Loucy (cell line): Measurements from ENCODE around the gene MSN.
"Not testable (repeated sequence)": the region's sequence is repeated elsewhere in the genome, so short reads cannot be mapped to it uniquely, and the experiment has no call there.

Experiments used
- H2AFZ ChIP-seq: fragments of 200-600 bp; sonication (generic); 2 replicates; pipeline ENCODE4 v1.6.0; 2016; ENCODE audit warnings: antibody characterized with exemption, mild to moderate bottlenecking, low read length, moderate library complexity
- H3F3A ChIP-seq: fragments of 200-600 bp; 2 replicates; pipeline ENCODE4 v1.6.0; 2016; ENCODE audit warnings: antibody characterized with exemption, low read depth, mild to moderate bottlenecking
- H3K27me3 ChIP-seq: fragments of 200-600 bp; sonication (generic); 2 replicates; pipeline ENCODE4 v1.6.1; 2014; ENCODE audit warnings: low read length, mild to moderate bottlenecking; ENCODE audit not compliant: insufficient read depth, poor library complexity, severe bottlenecking
- H3K36me3 ChIP-seq: fragments of 200-600 bp; sonication (generic); 2 replicates; pipeline ENCODE4 v1.6.1; 2016; ENCODE audit warnings: low read length; ENCODE audit not compliant: insufficient read depth
- H3K4me1 ChIP-seq: fragments of 200-600 bp; sonication (generic); 2 replicates; pipeline ENCODE4 v1.5.1; 2014; ENCODE audit warnings: low read length, mild to moderate bottlenecking; ENCODE audit not compliant: insufficient read depth, poor library complexity, severe bottlenecking
- H3K4me2 ChIP-seq: fragments of 200-600 bp; sonication (generic); 2 replicates; pipeline ENCODE4 v1.6.0; 2014; ENCODE audit warnings: antibody characterized with exemption, low read length, low read depth, mild to moderate bottlenecking; ENCODE audit not compliant: poor library complexity, severe bottlenecking
- H3K4me3 ChIP-seq: fragments of 200-600 bp; sonication (generic); 2 replicates; pipeline ENCODE4 v1.5.1; 2014; ENCODE audit warnings: low read length, mild to moderate bottlenecking, mixed read lengths; ENCODE audit not compliant: poor library complexity, severe bottlenecking
- H3K79me2 ChIP-seq: fragments of 200-600 bp; sonication (generic); 2 replicates; pipeline ENCODE4 v1.6.1; 2014; ENCODE audit warnings: low read length; ENCODE audit not compliant: insufficient read depth
- H3K9ac ChIP-seq: fragments of 200-600 bp; sonication (generic); 2 replicates; pipeline ENCODE4 v1.6.0; 2014; ENCODE audit warnings: mild to moderate bottlenecking, low read depth, low read length, moderate library complexity; ENCODE audit not compliant: poor library complexity, severe bottlenecking
- H3K9me2 ChIP-seq: fragments of 200-600 bp; sonication (generic); replicated peaks from 2 replicates; pipeline ENCODE4 v1.6.1; 2016; ENCODE audit warnings: low read depth, low read length, mixed read lengths
- H3K9me3 ChIP-seq: fragments of 200-600 bp; sonication (generic); 2 replicates; pipeline ENCODE4 v1.6.1; 2014; ENCODE audit warnings: mild to moderate bottlenecking, antibody characterized with exemption, low read length, low read depth; ENCODE audit not compliant: insufficient read depth
- H4K20me1 ChIP-seq: fragments of 200-600 bp; sonication (generic); 2 replicates; pipeline ENCODE4 v1.6.0; 2014; ENCODE audit warnings: antibody characterized with exemption, low read length, mild to moderate bottlenecking; ENCODE audit not compliant: insufficient read depth, poor library complexity, severe bottlenecking
- CTCF ChIP-seq: fragments of 200-600 bp; sonication (generic); conservative IDR thresholded peaks from 2 replicates; pipeline ENCODE4 v1.5.1; 2014; ENCODE audit warnings: mild to moderate bottlenecking, antibody characterized with exemption, low read length
- EZH2phosphoT487 ChIP-seq: fragments of 200-600 bp; IDR thresholded peaks from 2 replicates; pipeline ENCODE4 v1.6.1; 2018; ENCODE audit warnings: antibody characterized with exemption, mild to moderate bottlenecking, moderate library complexity, borderline replicate concordance

Gene MSN

DNA sequence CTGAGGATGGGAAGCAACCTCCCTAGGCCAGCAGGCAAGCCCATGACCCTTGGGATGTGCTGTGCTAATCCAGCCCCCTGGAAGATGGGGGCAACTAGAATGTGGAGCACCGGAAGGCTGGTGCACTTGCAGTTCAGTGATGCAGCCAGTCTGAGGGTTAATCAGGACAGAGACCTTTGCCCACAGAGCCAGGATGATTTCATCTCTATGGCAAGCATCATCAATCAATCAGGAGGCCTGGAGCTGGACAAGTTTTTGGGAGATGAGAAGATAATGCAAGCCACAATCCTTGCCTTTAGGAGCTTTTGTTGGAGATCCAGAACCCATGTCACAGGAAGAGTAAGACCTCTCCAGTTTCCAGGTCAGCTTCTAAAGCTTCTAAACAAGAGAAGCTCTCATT lies 15.4 kb upstream of the MSN start:
- Histone ChIP-seq H3F3A (no peaks in the 10 kb centered on the region), H3K9me3 (no peaks in the 10 kb centered on the region), H3K9ac (no peak overlapping the region), H3K9me2 (no peaks in the 10 kb centered on the region), H3K4me1 (peaks cover 10% of the 10 kb centered on the region), H3K4me2 (no peak overlapping the region), H3K27me3 (no peaks in the 10 kb centered on the region), H2AFZ (no peak overlapping the region), H3K4me3 (no peak overlapping the region), H3K79me2 (no peaks in the 10 kb centered on the region), H3K36me3 (no peaks in the 10 kb centered on the region), H4K20me1 (no peaks in the 10 kb centered on the region)
- TF ChIP-seq EZH2phosphoT487 (no peak), CTCF (no peak)

DNA sequence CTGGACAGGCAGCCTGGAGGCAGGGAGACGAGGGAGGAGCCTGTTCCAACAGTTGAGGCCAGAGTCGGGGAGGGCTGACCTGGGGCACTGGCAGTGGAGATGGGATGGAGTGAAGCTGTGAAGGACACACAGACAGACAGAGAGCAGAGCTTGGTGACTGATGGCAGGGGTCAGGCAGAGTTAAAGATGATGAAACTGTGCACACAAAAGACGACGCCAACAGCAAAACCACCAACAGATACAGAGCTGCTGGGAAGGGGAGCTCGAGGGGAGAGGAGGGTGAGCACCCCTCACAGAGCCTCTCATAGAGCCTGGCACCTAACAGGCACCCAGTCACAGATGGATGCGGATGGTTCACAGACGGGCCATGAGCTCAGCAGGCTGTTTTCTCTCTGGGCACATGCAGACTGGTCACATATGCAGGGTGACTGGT lies 10.4 kb upstream of the MSN start:
- H3K4me2 ChIP-seq = peak overlapping the region; percentile 56
- not testable (repeated sequence) for H3K9ac ChIP-seq

GRCh38 chrX:65657659-65658058 lies 9.8 kb upstream of the MSN start:
- Histone ChIP-seq H3K9me2 (no peaks in the 10 kb centered on the region), H3F3A (no peaks in the 10 kb centered on the region), H2AFZ (no peak overlapping the region), H4K20me1 (no peaks in the 10 kb centered on the region), H3K36me3 (no peaks in the 10 kb centered on the region), H3K9ac (no peak overlapping the region), H3K4me2 (no peak overlapping the region), H3K4me3 (no peak overlapping the region), H3K9me3 (no peaks in the 10 kb centered on the region), H3K27me3 (no peaks in the 10 kb centered on the region), H3K4me1 (peaks cover 16% of the 10 kb centered on the region), H3K79me2 (no peaks in the 10 kb centered on the region)
- TF ChIP-seq EZH2phosphoT487 = no peak
- no peak for TF ChIP-seq CTCF

More for the DNA sequence above, 10.4 kb upstream of the MSN start:
- not testable (repeated sequence) for H3K36me3 ChIP-seq, H4K20me1 ChIP-seq, H3K4me3 ChIP-seq, H3F3A ChIP-seq, H3K9me3 ChIP-seq, H3K9me2 ChIP-seq, H3K79me2 ChIP-seq, H3K27me3 ChIP-seq
- peaks cover 16% of the 10 kb centered on the region for H3K4me1 ChIP-seq
- H2AFZ ChIP-seq = peak overlapping the region; percentile 74; the same call in 1 of the 2 replicates

GRCh38 chrX:65658229-65658628 lies 9.2 kb upstream of the MSN start:
- no peak overlapping the region for H3K9ac ChIP-seq
- TF ChIP-seq CTCF (no peak), EZH2phosphoT487 (no peak)
- H3K9me2 ChIP-seq = no peaks in the 10 kb centered on the region
- no peak overlapping the region for H2AFZ ChIP-seq
- H3K27me3 ChIP-seq = no peaks in the 10 kb centered on the region
- peaks cover 16% of the 10 kb centered on the region for H3K4me1 ChIP-seq
- H3K4me3 ChIP-seq = no peak overlapping the region
- no peaks in the 10 kb centered on the region for H3F3A ChIP-seq
- H3K79me2 ChIP-seq = no peaks in the 10 kb centered on the region
- H3K4me2 ChIP-seq = no peak overlapping the region
- no peaks in the 10 kb centered on the region for H3K9me3 ChIP-seq
- H3K36me3 ChIP-seq = no peaks in the 10 kb centered on the region
- H4K20me1 ChIP-seq = no peaks in the 10 kb centered on the region
